Naive thymus-derived CD4-positive, alpha-beta T cell (primary cell): ENCODE results near the gene CEACAM21. TPM values are rescaled to one million over a fixed set of nuclear protein-coding genes. Genes with fewer than 3 reads are reported as not detected.
A peak's percentile ranks its signal among the peaks of the same experiment; 100 is the strongest.

ENCODE experiments used
- ATAC-seq: fragments of 150-1000 bp; cut with Tn5 transposase; 2 replicates; pipeline ENCODE4 v1.10.0; 2021; ENCODE audit warnings: mild to moderate bottlenecking, moderate library complexity
- CTCF ChIA-PET: fragments of 350-600 bp; sonication (Branson Sonifier 250); formaldehyde crosslinking; loops from one replicate; lab custom pipeline; 2021; ENCODE audit warnings: antibody characterized with exemption; lab: Charles Lee
- POLR2A ChIA-PET: fragments of 350-600 bp; sonication (Branson Sonifier 250); formaldehyde crosslinking; loops from one replicate; lab custom pipeline; 2021; ENCODE audit warnings: antibody characterized with exemption, inconsistent platforms; lab: Charles Lee
- DNase-seq, 9 donors: peaks; one replicate each; pipeline versions ENCODE4 v3.0.0 to v3.0.0-alpha.2; 2020 to 2022; ENCODE audit warnings: mixed read lengths in 1 of 9
- H3K27ac ChIP-seq: one replicate; pipeline ENCODE4 v1.7.0; 2013; ENCODE audit warnings: mild to moderate bottlenecking, low read depth, low read length, moderate library complexity
- H3K27me3 ChIP-seq, 2 donors: one replicate each; pipeline ENCODE4 v1.7.0; 2013; ENCODE audit warnings: low read length in 2 of 2, mild to moderate bottlenecking in 2 of 2, moderate library complexity in 2 of 2; ENCODE audit not compliant: control insufficient read depth in 2 of 2, insufficient read depth in 2 of 2
- H3K36me3 ChIP-seq, 3 experiments: 1 replicate in 2 of 3; 2 replicates in 1 of 3; pipeline ENCODE4 v1.7.0; 2013; ENCODE audit warnings: low read length in 3 of 3, mild to moderate bottlenecking in 3 of 3, moderate library complexity in 1 of 3; ENCODE audit not compliant: insufficient read depth in 3 of 3, control insufficient read depth in 2 of 3
- H3K4me1 ChIP-seq, 2 donors: one replicate each; pipeline ENCODE4 v1.7.0; 2013; ENCODE audit warnings: low read length in 2 of 2, mild to moderate bottlenecking in 2 of 2, moderate library complexity in 1 of 2; ENCODE audit not compliant: control insufficient read depth in 2 of 2, insufficient read depth in 2 of 2
- H3K4me3 ChIP-seq: 2 replicates; pipeline ENCODE4 v1.7.0; 2013; ENCODE audit warnings: mild to moderate bottlenecking, low read length
- H3K9me3 ChIP-seq, 3 experiments: 1 replicate in 2 of 3; 2 replicates in 1 of 3; pipeline ENCODE4 v1.7.0; 2013; ENCODE audit warnings: low read length in 3 of 3; ENCODE audit not compliant: control insufficient read depth in 2 of 3
- H3K27ac Mint-ChIP-seq, 9 donors: one replicate each; pipeline ENCODE4 v1.8.0; 2020 to 2022; ENCODE audit warnings: mixed read lengths in 9 of 9, mild to moderate bottlenecking in 8 of 9, moderate library complexity in 5 of 9, inconsistent platforms in 2 of 9
- H3K27me3 Mint-ChIP-seq, 5 donors: one replicate each; pipeline ENCODE4 v1.8.0; 2021 to 2022; ENCODE audit warnings: mixed read lengths in 5 of 5, mild to moderate bottlenecking in 1 of 5
- H3K36me3 Mint-ChIP-seq, 5 donors: one replicate each; pipeline ENCODE4 v1.8.0; 2020 to 2022; ENCODE audit warnings: mixed read lengths in 5 of 5, mild to moderate bottlenecking in 3 of 5, inconsistent platforms in 1 of 5
- H3K4me1 Mint-ChIP-seq, 7 donors: one replicate each; pipeline ENCODE4 v1.8.0; 2020 to 2022; ENCODE audit warnings: mixed read lengths in 7 of 7, mild to moderate bottlenecking in 3 of 7, inconsistent platforms in 1 of 7
- H3K4me3 Mint-ChIP-seq, 10 donors: one replicate each; pipeline ENCODE4 v1.8.0; 2020 to 2022; ENCODE audit warnings: mild to moderate bottlenecking in 10 of 10, mixed read lengths in 10 of 10, moderate library complexity in 6 of 10, inconsistent platforms in 2 of 10
- H3K9me3 Mint-ChIP-seq, 11 donors: one replicate each; pipeline ENCODE4 v1.8.0; 2020 to 2022; ENCODE audit warnings: mixed read lengths in 11 of 11, mild to moderate bottlenecking in 4 of 11, inconsistent platforms in 1 of 11, moderate library complexity in 1 of 11
- intact Hi-C, 2 donors: fragments of 100-400 bp; cut with micrococcal nuclease; formaldehyde crosslinking; loops; one replicate each; pipeline ENCODE4 v1.15.1; 2023
- polyA plus RNA-seq, 2 donors: library from polyadenylated mRNA; unstranded; fragments of 300-500 nt; fragmentation: Illumina TruSeq; gene quantifications; one replicate each; pipeline ENCODE4 v1.2.3, GENCODE V29; 2021
- total RNA-seq, 6 experiments: library from RNA in 5 of 6; stranded (reverse) in 5 of 6; gene quantifications; 1 replicate in 5 of 6; 2 replicates in 1 of 6; pipeline ENCODE4 v1.2.3 and lab custom pipeline; 2021 to 2026

Gene CEACAM21
- total and polyA plus RNA-seq, 7 experiments from 2014 or later, result 27.7 to 64.5 (median 43.6) TPM

- peak in 2 of 9 donors; percentile 34 to 47 for DNase-seq
- Histone ChIP-seq H3K4me1 (peaks cover 30 to 33% of the 10 kb centered on the region in 2 donors), H3K9me3 (no peaks in the 10 kb centered on the region), H3K27me3 (no peaks in the 10 kb centered on the region), H3K27ac (peak overlapping the region; percentile 63), H3K4me3 (no peak overlapping the region), H3K36me3 (no peaks in the 10 kb centered on the region)
- Mint-ChIP-seq H3K27me3 (peaks cover 0 to 8% (median 0%) of the 10 kb centered on the region in 5 donors), H3K36me3 (peaks cover 3 to 26% (median 11%) of the 10 kb centered on the region in 5 donors), H3K9me3 (peaks cover 0 to 2% (median 0%) of the 10 kb centered on the region in 11 donors), H3K4me3 (peak overlapping the region; percentile 17 to 93 (median 80)), H3K27ac (peak overlapping the region in 7 of 9 donors; percentile 0 to 97 (median 67)), H3K4me1 (peaks cover 50 to 94% (median 77%) of the 10 kb centered on the region in 7 donors)
- intact Hi-C loops, result loop anchor here (1.0 to 5.0 kb wide), 2 partner anchors 33 to 302 kb away; no protein-coding TSS in a partner anchor
- CTCF ChIA-PET, result interaction anchor here (0.6 to 23.4 kb wide), 5 partner anchors 22 to 116 kb away, joined by 3 to 384 read pairs (median 11); no protein-coding TSS in a partner anchor
- POLR2A ChIA-PET, result interaction anchor here (0.6 to 15.0 kb wide), 6 partner anchors 9 to 201 kb away, joined by 3 to 518 read pairs (median 65); partner anchors contain the start of genes B9D2 and CEACAM21
- peak; percentile 13 for ATAC-seq
Measured at GRCh38 chr19:41565379-41565720, 10.6 kb upstream of the CEACAM21 start.

GRCh38 chr19:41566001-41566400 lies 10.0 kb upstream of the CEACAM21 start:
- peaks cover 29 to 38% of the 10 kb centered on the region in 2 donors for H3K4me1 ChIP-seq
- H3K9me3 Mint-ChIP-seq, result peaks cover 0 to 2% (median 0%) of the 10 kb centered on the region in 11 donors

GRCh38 chr19:41569481-41570150 lies 6.3 kb upstream of the CEACAM21 start:
- no peak for ATAC-seq
- H3K4me1 Mint-ChIP-seq, result peaks cover 30 to 65% (median 43%) of the 10 kb centered on the region in 7 donors
- intact Hi-C loops, result loop anchor here (1.0 to 5.0 kb wide), 7 partner anchors 26 to 365 kb away; no protein-coding TSS in a partner anchor
- H3K36me3 ChIP-seq, result peaks cover 0 to 16% (median 0%) of the 10 kb centered on the region in 3 experiments
- H3K9me3 ChIP-seq, result no peaks in the 10 kb centered on the region
- CTCF ChIA-PET, result interaction anchor here (0.9 to 23.4 kb wide), 11 partner anchors 10 to 205 kb away, joined by 3 to 384 read pairs (median 6); partner anchors contain the start of genes B9D2 and DMAC2
- H3K36me3 Mint-ChIP-seq, result peaks cover 3 to 25% (median 8%) of the 10 kb centered on the region in 5 donors
- H3K9me3 Mint-ChIP-seq, result peaks cover 0 to 2% (median 0%) of the 10 kb centered on the region in 11 donors
- H3K27me3 ChIP-seq, result no peaks in the 10 kb centered on the region
- no peak overlapping the region for H3K27ac ChIP-seq
- peaks cover 0 to 2% (median 0%) of the 10 kb centered on the region in 5 donors for H3K27me3 Mint-ChIP-seq
- POLR2A ChIA-PET, result interaction anchor here (0.9 to 15.0 kb wide), 11 partner anchors 14 to 217 kb away, joined by 3 to 192 read pairs (median 3); no protein-coding TSS in a partner anchor
- peak overlapping the region in 3 of 9 donors; percentile 5 to 86 (median 48) for H3K27ac Mint-ChIP-seq
- peak overlapping the region in 2 of 10 donors; percentile 16 to 51 for H3K4me3 Mint-ChIP-seq
- H3K4me1 ChIP-seq, result peaks cover 14 to 28% of the 10 kb centered on the region in 2 donors
- no peak overlapping the region for H3K4me3 ChIP-seq
- DNase-seq, result no peak

More at GRCh38 chr19:41566001-41566400, 10.0 kb upstream of the CEACAM21 start:
- intact Hi-C loops, result loop anchor here (5.0 kb wide), 1 partner anchor 34 kb away; no protein-coding TSS in a partner anchor
- H3K9me3 ChIP-seq, result no peaks in the 10 kb centered on the region
- ATAC-seq (no peak), DNase-seq (no peak)
- H3K4me3 ChIP-seq, result no peak overlapping the region
- no peaks in the 10 kb centered on the region for H3K27me3 ChIP-seq
- peak overlapping the region in 4 of 10 donors; percentile 26 to 93 (median 88) for H3K4me3 Mint-ChIP-seq
- H3K27me3 Mint-ChIP-seq, result peaks cover 0 to 8% (median 0%) of the 10 kb centered on the region in 5 donors
- no peaks in the 10 kb centered on the region for H3K36me3 ChIP-seq
- POLR2A ChIA-PET, result interaction anchor here (0.6 to 15.0 kb wide), 6 partner anchors 10 to 202 kb away, joined by 3 to 518 read pairs (median 65); partner anchors contain the start of genes B9D2 and CEACAM21
- no peak overlapping the region for H3K27ac ChIP-seq
- CTCF ChIA-PET, result interaction anchor here (0.6 to 23.4 kb wide), 6 partner anchors 12 to 116 kb away, joined by 3 to 384 read pairs (median 3); no protein-coding TSS in a partner anchor
- H3K36me3 Mint-ChIP-seq, result peaks cover 3 to 26% (median 8%) of the 10 kb centered on the region in 5 donors
- peak overlapping the region in 2 of 9 donors; percentile 14 to 45 for H3K27ac Mint-ChIP-seq
- peaks cover 51 to 94% (median 77%) of the 10 kb centered on the region in 7 donors for H3K4me1 Mint-ChIP-seq

- Mint-ChIP-seq H3K27me3 (no peaks in the 10 kb centered on the region), H3K36me3 (peaks cover 3 to 25% (median 8%) of the 10 kb centered on the region in 5 donors), H3K27ac (peak overlapping the region in 7 of 9 donors; percentile 8 to 89 (median 79)), H3K9me3 (peaks cover 0 to 2% (median 0%) of the 10 kb centered on the region in 11 donors), H3K4me1 (peaks cover 32 to 67% (median 45%) of the 10 kb centered on the region in 7 donors), H3K4me3 (peak overlapping the region in 3 of 10 donors; percentile 6 to 51 (median 45))
- Histone ChIP-seq H3K4me1 (peaks cover 13 to 33% of the 10 kb centered on the region in 2 donors), H3K9me3 (no peaks in the 10 kb centered on the region), H3K27me3 (no peaks in the 10 kb centered on the region), H3K36me3 (peaks cover 0 to 16% (median 0%) of the 10 kb centered on the region in 3 experiments), H3K4me3 (no peak overlapping the region), H3K27ac (no peak overlapping the region)
- intact Hi-C loops, result loop anchor here (1.0 to 2.0 kb wide), 6 partner anchors 25 to 366 kb away; no protein-coding TSS in a partner anchor
- ChIA-PET CTCF (interaction anchor here (0.6 to 23.4 kb wide), 11 partner anchors 9 to 206 kb away, joined by 3 to 384 read pairs (median 7); partner anchors contain the start of genes B9D2 and DMAC2), POLR2A (interaction anchor here (0.6 to 15.0 kb wide), 8 partner anchors 14 to 376 kb away, joined by 3 to 192 read pairs (median 12); no protein-coding TSS in a partner anchor)
- DNase-seq, result no peak
- ATAC-seq, result peak; percentile 10
Measured at GRCh38 chr19:41570179-41570578, 5.8 kb upstream of the CEACAM21 start.

- Mint-ChIP-seq H3K4me3 (peak overlapping the region in 4 of 10 donors; percentile 2 to 51 (median 26)), H3K4me1 (peaks cover 34 to 68% (median 47%) of the 10 kb centered on the region in 7 donors), H3K9me3 (peaks cover 0 to 2% (median 0%) of the 10 kb centered on the region in 11 donors), H3K36me3 (peaks cover 3 to 25% (median 8%) of the 10 kb centered on the region in 5 donors), H3K27ac (peak overlapping the region in 8 of 9 donors; percentile 8 to 89 (median 69)), H3K27me3 (no peaks in the 10 kb centered on the region)
- Histone ChIP-seq H3K4me1 (peaks cover 13 to 35% of the 10 kb centered on the region in 2 donors), H3K36me3 (peaks cover 0 to 16% (median 0%) of the 10 kb centered on the region in 3 experiments), H3K9me3 (no peaks in the 10 kb centered on the region), H3K4me3 (no peak overlapping the region), H3K27ac (no peak overlapping the region), H3K27me3 (no peaks in the 10 kb centered on the region)
- ATAC-seq, result peak; percentile 99
- ChIA-PET CTCF (interaction anchor here (0.6 to 23.4 kb wide), 12 partner anchors 9 to 206 kb away, joined by 3 to 384 read pairs (median 6); partner anchors contain the start of genes B9D2 and DMAC2), POLR2A (interaction anchor here (0.5 to 15.0 kb wide), 9 partner anchors 15 to 375 kb away, joined by 3 to 192 read pairs (median 8); no protein-coding TSS in a partner anchor)
- DNase-seq, result peak; percentile 73 to 85 (median 82)
- intact Hi-C loops, result loop anchor here (1.0 to 2.0 kb wide), 6 partner anchors 25 to 366 kb away; no protein-coding TSS in a partner anchor
Measured at GRCh38 chr19:41570639-41571112, 5.3 kb upstream of the CEACAM21 start.
